AG08396 (cell line): ENCODE measurements around the gene TOPAZ1.
A peak's percentile ranks its signal among the peaks of the same experiment; 100 is the strongest.

Experiments used
- DNase-seq: peaks from one replicate; pipeline ENCODE4 v3.0.0; 2012; ENCODE audit warnings: low spot score, mixed read lengths

The TOPAZ1 gene

GRCh38 chr3:44242721-44243120 lies 1.0 kb downstream of the TOPAZ1 start:
- no peak for DNase-seq

- no peak for DNase-seq
Observed at GRCh38 chr3:44248152-44248551, 6.5 kb downstream of the TOPAZ1 start.

GRCh38 chr3:44252332-44252959 lies 10.8 kb downstream of the TOPAZ1 start:
- DNase-seq, result no peak

GRCh38 chr3:44259404-44259803 lies 17.7 kb downstream of the TOPAZ1 start:
- no peak for DNase-seq

GRCh38 chr3:44264146-44264545 lies 22.5 kb downstream of the TOPAZ1 start:
- DNase-seq, result no peak

- no peak for DNase-seq
Observed at GRCh38 chr3:44265815-44266214, 24.1 kb downstream of the TOPAZ1 start.

GRCh38 chr3:44272191-44272590 lies 30.5 kb downstream of the TOPAZ1 start:
- no peak for DNase-seq

GRCh38 chr3:44277925-44278324 lies 36.2 kb downstream of the TOPAZ1 start:
- no peak for DNase-seq

GRCh38 chr3:44280077-44280476 lies 38.4 kb downstream of the TOPAZ1 start:
- DNase-seq, result no peak

- no peak for DNase-seq
Observed at GRCh38 chr3:44280631-44281030, 38.9 kb downstream of the TOPAZ1 start.

GRCh38 chr3:44284949-44285348 lies 43.3 kb downstream of the TOPAZ1 start:
- DNase-seq, result no peak

- no peak for DNase-seq
Observed at GRCh38 chr3:44289882-44290462, 48.3 kb downstream of the TOPAZ1 start.

- no peak for DNase-seq
Observed at GRCh38 chr3:44292276-44292675, 50.6 kb downstream of the TOPAZ1 start.

GRCh38 chr3:44292947-44293346 lies 51.3 kb downstream of the TOPAZ1 start:
- no peak for DNase-seq

GRCh38 chr3:44297255-44297654 lies 55.6 kb downstream of the TOPAZ1 start:
- DNase-seq, result no peak

- no peak for DNase-seq
Observed at GRCh38 chr3:44301746-44302145, 60.1 kb downstream of the TOPAZ1 start.

GRCh38 chr3:44309500-44309899 lies 67.8 kb downstream of the TOPAZ1 start:
- no peak for DNase-seq

GRCh38 chr3:44318891-44319311 lies 77.2 kb downstream of the TOPAZ1 start:
- DNase-seq, result no peak

GRCh38 chr3:44321335-44321734 lies 79.6 kb downstream of the TOPAZ1 start:
- DNase-seq, result no peak

GRCh38 chr3:44323341-44323955 lies 81.8 kb downstream of the TOPAZ1 start:
- DNase-seq, result peak; percentile 21

GRCh38 chr3:44324584-44324983 lies 82.9 kb downstream of the TOPAZ1 start:
- DNase-seq, result no peak

GRCh38 chr3:44326019-44326418 lies 84.3 kb downstream of the TOPAZ1 start:
- DNase-seq, result no peak

- DNase-seq, result no peak
Observed at GRCh38 chr3:44326515-44326914, 84.8 kb downstream of the TOPAZ1 start.

- DNase-seq, result no peak
Observed at GRCh38 chr3:44329946-44330345, 88.3 kb downstream of the TOPAZ1 start.
